HUES48 (cell line): ENCODE data around the gene CFAP99.
"Not testable (repeated sequence)": the region's sequence is repeated elsewhere in the genome, so short reads cannot be mapped to it uniquely, and the experiment has no call there.

Source experiments
- H3K27ac ChIP-seq: one replicate; pipeline ENCODE4 v1.7.0; 2013; ENCODE audit warnings: low read depth, low read length, inconsistent platforms
- H3K27me3 ChIP-seq: 2 replicates; pipeline ENCODE4 v1.6.1; 2013; ENCODE audit warnings: mild to moderate bottlenecking, low read length; ENCODE audit not compliant: control insufficient read depth, insufficient read depth
- H3K36me3 ChIP-seq: 2 replicates; pipeline ENCODE4 v1.6.1; 2013; ENCODE audit warnings: low read length; ENCODE audit not compliant: control insufficient read depth, insufficient read depth
- H3K4me1 ChIP-seq: 2 replicates; pipeline ENCODE4 v1.6.1; 2013; ENCODE audit warnings: mild to moderate bottlenecking, low read length; ENCODE audit not compliant: control insufficient read depth, insufficient read depth
- H3K4me3 ChIP-seq: 2 replicates; pipeline ENCODE4 v1.5.1; 2013; ENCODE audit warnings: mild to moderate bottlenecking, low read depth, low read length
- H3K9ac ChIP-seq: 2 replicates; pipeline ENCODE4 v1.6.1; 2013; ENCODE audit warnings: mild to moderate bottlenecking, low read depth, low read length, moderate library complexity
- H3K9me3 ChIP-seq: 2 replicates; pipeline ENCODE4 v1.6.1; 2013; ENCODE audit warnings: low read length; ENCODE audit not compliant: control insufficient read depth, insufficient read depth

Gene CFAP99

GRCh38 chr4:2382769-2383202 lies 36.0 kb upstream of the CFAP99 start:
- not testable (repeated sequence) for H3K27me3 ChIP-seq, H3K27ac ChIP-seq, H3K36me3 ChIP-seq, H3K4me3 ChIP-seq, H3K9ac ChIP-seq, H3K4me1 ChIP-seq, H3K9me3 ChIP-seq

DNA sequence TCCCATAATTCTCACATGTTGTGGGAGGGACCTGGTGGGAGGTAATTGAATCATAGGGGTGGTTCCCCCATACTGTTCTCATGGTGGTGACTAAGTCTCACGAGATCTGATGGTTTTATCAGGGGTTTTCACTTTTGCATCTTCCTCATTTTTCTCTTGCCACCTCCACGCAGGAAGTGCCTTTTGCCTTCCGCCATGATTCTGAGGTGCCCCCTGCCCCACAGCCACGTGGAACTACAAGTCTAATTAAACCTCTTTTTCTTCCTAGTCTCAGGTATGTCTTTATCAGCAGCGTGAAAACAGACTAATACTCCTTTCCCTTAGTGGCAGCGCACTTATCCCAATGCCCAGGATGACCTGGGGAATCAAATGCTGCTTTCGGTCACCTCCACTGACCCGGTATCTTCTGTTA lies 35.5 kb upstream of the CFAP99 start:
- H3K27ac ChIP-seq, H3K9ac ChIP-seq, H3K4me1 ChIP-seq, H3K36me3 ChIP-seq, H3K4me3 ChIP-seq, H3K9me3 ChIP-seq, H3K27me3 ChIP-seq: not testable (repeated sequence)

- H3K27me3 ChIP-seq = no peaks in the 10 kb centered on the region
- no peak overlapping the region for H3K9ac ChIP-seq
- H3K4me3 ChIP-seq = no peak overlapping the region
Observed at GRCh38 chr4:2383760-2384159, 35.0 kb upstream of the CFAP99 start.

DNA sequence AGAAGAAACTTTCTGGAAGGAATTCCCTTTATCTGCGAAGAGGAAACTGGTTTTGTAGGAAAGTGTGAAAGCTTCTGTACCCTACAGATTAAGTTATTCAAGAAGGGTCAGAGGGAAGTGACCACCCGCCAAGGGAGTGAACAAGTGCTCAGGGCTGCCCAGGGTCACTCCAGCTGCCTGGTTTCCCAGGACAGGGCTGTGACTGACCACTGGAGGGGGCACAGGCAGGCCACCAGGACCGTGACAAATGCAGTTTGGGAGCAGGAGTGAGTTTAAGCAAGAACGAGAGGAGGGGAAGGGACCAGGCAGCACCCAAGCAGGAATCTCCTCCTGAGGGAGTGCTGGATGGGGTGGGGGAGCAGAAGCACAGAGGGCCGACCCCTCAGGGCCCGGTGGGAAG lies 34.5 kb upstream of the CFAP99 start:
- Histone ChIP-seq H3K4me1 (no peaks in the 10 kb centered on the region), H3K27me3 (no peaks in the 10 kb centered on the region; the same call in 1 of the 2 replicates), H3K4me3 (no peak overlapping the region), H3K9ac (no peak overlapping the region), H3K36me3 (no peaks in the 10 kb centered on the region), H3K27ac (no peak overlapping the region), H3K9me3 (no peaks in the 10 kb centered on the region)

More at GRCh38 chr4:2383760-2384159, 35.0 kb upstream of the CFAP99 start:
- H3K27ac ChIP-seq = no peak overlapping the region
- no peaks in the 10 kb centered on the region for H3K4me1 ChIP-seq
- no peaks in the 10 kb centered on the region for H3K36me3 ChIP-seq
- H3K9me3 ChIP-seq = no peaks in the 10 kb centered on the region

DNA sequence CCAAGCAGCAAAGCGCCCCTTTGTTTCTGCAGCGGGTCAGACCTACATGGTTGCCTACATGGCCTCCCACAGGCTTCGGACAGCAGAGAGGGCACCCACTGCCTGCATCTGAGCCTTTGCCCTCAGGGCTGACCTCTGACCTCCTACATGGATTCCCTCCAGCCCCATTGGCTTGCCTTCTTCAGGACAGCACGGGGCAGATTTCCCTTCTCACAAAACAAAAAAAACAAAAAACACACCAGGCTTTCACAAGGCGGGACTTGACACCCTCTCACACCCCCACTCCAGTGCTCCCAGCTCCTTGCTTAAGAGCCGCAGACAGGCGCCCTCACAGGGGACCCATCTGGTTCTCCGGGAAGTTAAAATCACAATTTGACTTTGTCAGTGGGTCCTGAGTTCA lies 33.2 kb upstream of the CFAP99 start:
- Histone ChIP-seq H3K36me3 (no peaks in the 10 kb centered on the region), H3K9ac (no peak overlapping the region), H3K4me1 (peaks cover 8% of the 10 kb centered on the region), H3K9me3 (no peaks in the 10 kb centered on the region), H3K27ac (no peak overlapping the region), H3K4me3 (no peak overlapping the region), H3K27me3 (no peaks in the 10 kb centered on the region; the same call in 1 of the 2 replicates)

- no peaks in the 10 kb centered on the region; the same call in 1 of the 2 replicates for H3K27me3 ChIP-seq
- peaks cover 8% of the 10 kb centered on the region for H3K4me1 ChIP-seq
- no peaks in the 10 kb centered on the region for H3K36me3 ChIP-seq
- no peak overlapping the region for H3K4me3 ChIP-seq
- H3K27ac ChIP-seq = no peak overlapping the region
- H3K9ac ChIP-seq = no peak overlapping the region
- no peaks in the 10 kb centered on the region for H3K9me3 ChIP-seq
Observed at GRCh38 chr4:2386717-2387116, 32.0 kb upstream of the CFAP99 start.

DNA sequence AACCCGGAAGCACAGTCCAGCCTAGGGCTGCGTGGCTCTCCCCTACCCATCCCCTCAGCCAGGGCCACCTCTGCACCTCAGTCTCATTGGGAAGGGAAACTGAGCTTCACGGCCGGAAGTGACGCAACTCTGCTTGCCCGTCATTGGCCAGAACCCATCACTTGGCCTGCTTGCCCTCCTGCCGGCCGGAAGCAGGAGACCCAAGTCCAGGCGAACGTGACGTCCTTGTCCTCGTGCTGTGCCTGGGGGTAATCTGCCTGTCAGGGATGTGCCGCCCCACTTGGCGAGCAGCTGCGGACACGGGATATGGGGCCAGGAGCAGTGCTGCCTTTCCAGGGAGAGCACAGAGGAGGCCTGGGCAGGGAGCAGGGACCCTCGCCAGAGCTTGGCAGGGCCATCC lies 31.5 kb upstream of the CFAP99 start:
- Histone ChIP-seq H3K27me3 (no peaks in the 10 kb centered on the region; the same call in 1 of the 2 replicates), H3K4me3 (no peak overlapping the region), H3K9ac (no peak overlapping the region), H3K27ac (no peak overlapping the region), H3K4me1 (peaks cover 8% of the 10 kb centered on the region), H3K36me3 (no peaks in the 10 kb centered on the region), H3K9me3 (no peaks in the 10 kb centered on the region)

DNA sequence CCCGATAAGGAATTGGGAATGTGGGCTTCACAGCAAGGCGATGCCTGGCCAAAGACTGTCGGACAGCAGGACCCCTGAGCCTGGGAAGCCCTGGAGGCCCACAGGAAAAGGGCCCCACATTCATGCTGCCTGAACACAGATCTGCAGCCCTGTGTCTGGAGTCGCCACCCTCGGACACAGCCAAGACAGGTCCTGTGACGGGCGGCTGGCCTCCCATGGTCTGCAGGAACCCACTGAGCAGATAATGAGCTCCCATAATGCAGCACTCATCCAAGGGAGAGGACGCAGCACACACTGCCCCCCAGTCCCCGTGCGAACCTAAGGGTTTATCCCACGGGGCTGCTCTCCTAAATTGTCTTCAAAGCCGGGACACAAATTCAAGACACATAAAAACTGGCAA lies 30.9 kb upstream of the CFAP99 start:
- Histone ChIP-seq H3K9me3 (no peaks in the 10 kb centered on the region), H3K9ac (no peak overlapping the region), H3K4me3 (no peak overlapping the region), H3K36me3 (no peaks in the 10 kb centered on the region), H3K27ac (no peak overlapping the region), H3K4me1 (peaks cover 8% of the 10 kb centered on the region), H3K27me3 (no peaks in the 10 kb centered on the region; the same call in 1 of the 2 replicates)

DNA sequence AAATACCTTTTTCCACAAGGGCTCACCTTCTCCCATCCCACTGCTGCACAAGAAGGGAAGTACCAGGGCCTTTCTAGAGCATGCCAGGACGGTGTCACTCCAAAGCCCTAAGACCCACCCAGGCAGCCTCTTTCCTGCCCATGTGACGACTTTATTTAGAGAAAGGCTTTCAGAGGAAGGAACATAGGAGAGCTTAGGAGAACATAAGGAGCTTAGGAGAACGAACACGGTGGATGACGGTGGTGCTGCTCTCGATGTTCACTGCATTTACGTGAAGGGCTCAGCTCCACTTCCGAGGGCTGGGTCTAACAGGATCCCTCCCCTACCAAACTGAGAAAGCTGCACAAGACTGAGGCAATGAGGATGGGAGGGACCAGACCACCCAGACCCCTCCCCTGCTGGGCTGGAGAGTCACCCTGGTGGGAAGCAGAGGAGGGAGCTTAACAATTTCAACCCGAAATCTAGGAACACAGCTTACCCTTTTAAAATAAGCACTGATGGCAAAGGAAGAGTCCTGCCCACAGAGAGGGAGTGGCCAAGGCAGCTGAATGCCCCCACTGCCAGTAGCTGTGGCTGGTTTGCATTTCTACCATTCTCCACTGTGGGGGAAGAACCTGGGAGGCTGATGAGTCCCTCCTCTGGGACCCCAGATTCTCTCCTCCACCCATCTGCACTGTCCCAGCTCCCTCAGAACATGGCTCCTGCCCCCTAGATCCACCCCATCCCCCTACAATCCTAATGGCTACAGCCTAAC lies 30.1 kb upstream of the CFAP99 start:
- peaks cover 15% of the 10 kb centered on the region for H3K4me1 ChIP-seq
- H3K36me3 ChIP-seq = no peaks in the 10 kb centered on the region
- H3K9me3 ChIP-seq = no peaks in the 10 kb centered on the region
- no peaks in the 10 kb centered on the region; the same call in 1 of the 2 replicates for H3K27me3 ChIP-seq
- no peak overlapping the region for H3K9ac ChIP-seq
- no peak overlapping the region for H3K27ac ChIP-seq
- H3K4me3 ChIP-seq = no peak overlapping the region

GRCh38 chr4:2389691-2390090 lies 29.1 kb upstream of the CFAP99 start:
- Histone ChIP-seq H3K36me3 (no peaks in the 10 kb centered on the region), H3K4me3 (no peak overlapping the region), H3K4me1 (peaks cover 22% of the 10 kb centered on the region), H3K27me3 (no peaks in the 10 kb centered on the region; the same call in 1 of the 2 replicates), H3K27ac (no peak overlapping the region), H3K9ac (no peak overlapping the region), H3K9me3 (no peaks in the 10 kb centered on the region)

GRCh38 chr4:2390146-2390545 lies 28.6 kb upstream of the CFAP99 start:
- Histone ChIP-seq H3K36me3 (no peaks in the 10 kb centered on the region), H3K27ac (no peak overlapping the region), H3K9ac (no peak overlapping the region), H3K4me3 (no peak overlapping the region), H3K9me3 (no peaks in the 10 kb centered on the region), H3K27me3 (no peaks in the 10 kb centered on the region; the same call in 1 of the 2 replicates), H3K4me1 (peaks cover 22% of the 10 kb centered on the region)
